ENCODE results near the gene MRPL2. TPM values are rescaled to one million over a fixed set of nuclear protein-coding genes. Genes with fewer than 3 reads are reported as not detected.
"Not testable (repeated sequence)": the region's sequence is repeated elsewhere in the genome, so short reads cannot be mapped to it uniquely, and the experiment has no call there.

MRPL2 gene
- total RNA-seq, 1 experiment from 2014 or later, result 38.1 TPM

GRCh38 chr6:43053545-43054205 is 5.6 kb downstream of the MRPL2 start, which contains the start of gene CUL7:
Gene CUL7, minus strand, starts transcription at chr6:43053851. Its CDS starts 1,063 bp downstream, at chr6:43052788.
- peak; percentile 90 for DNase-seq (ENCODE audit: extremely low read depth, low read depth)

GRCh38 chr6:43052842-43053544 is 6.2 kb downstream of the MRPL2 start:
- DNase-seq (ENCODE audit: extremely low read depth, low read depth), result no peak

GRCh38 chr6:43052225-43052841 is 6.9 kb downstream of the MRPL2 start:
- DNase-seq (ENCODE audit: extremely low read depth, low read depth), result no peak

GRCh38 chr6:43050981-43051380 is 8.3 kb downstream of the MRPL2 start:
- DNase-seq (ENCODE audit: extremely low read depth, low read depth), result no peak

- no peak for DNase-seq (ENCODE audit: extremely low read depth, low read depth)
Observed at GRCh38 chr6:43047998-43048397, 11.2 kb downstream of the MRPL2 start.

GRCh38 chr6:43045371-43045930 is 13.8 kb downstream of the MRPL2 start:
- DNase-seq (ENCODE audit: extremely low read depth, low read depth), result no peak

- no peak for DNase-seq (ENCODE audit: extremely low read depth, low read depth)
Observed at GRCh38 chr6:43043310-43043709, 15.9 kb downstream of the MRPL2 start.

- not testable (repeated sequence) for DNase-seq (ENCODE audit: extremely low read depth, low read depth)
Observed at GRCh38 chr6:43041475-43041874, 17.8 kb downstream of the MRPL2 start.

GRCh38 chr6:43040542-43041257 is 18.5 kb downstream of the MRPL2 start:
- DNase-seq (ENCODE audit: extremely low read depth, low read depth), result no peak

GRCh38 chr6:43038727-43039126 is 20.5 kb downstream of the MRPL2 start:
- DNase-seq (ENCODE audit: extremely low read depth, low read depth), result no peak

- DNase-seq (ENCODE audit: extremely low read depth, low read depth), result no peak
Observed at GRCh38 chr6:43037706-43038105, 21.5 kb downstream of the MRPL2 start.

GRCh38 chr6:43037197-43037596 is 22.0 kb downstream of the MRPL2 start:
- no peak for DNase-seq (ENCODE audit: extremely low read depth, low read depth)

- DNase-seq (ENCODE audit: extremely low read depth, low read depth), result no peak
Observed at GRCh38 chr6:43036712-43037111, 22.5 kb downstream of the MRPL2 start.

GRCh38 chr6:43035495-43036194 is 23.6 kb downstream of the MRPL2 start:
- DNase-seq (ENCODE audit: extremely low read depth, low read depth), result no peak

- DNase-seq (ENCODE audit: extremely low read depth, low read depth), result no peak
Observed at GRCh38 chr6:43034190-43034525, 25.1 kb downstream of the MRPL2 start.

GRCh38 chr6:43033496-43034189 is 25.6 kb downstream of the MRPL2 start:
- DNase-seq (ENCODE audit: extremely low read depth, low read depth), result no peak

- DNase-seq (ENCODE audit: extremely low read depth, low read depth), result no peak
Observed at GRCh38 chr6:43032326-43032725, 26.9 kb downstream of the MRPL2 start.

GRCh38 chr6:43029120-43029519 is 30.1 kb downstream of the MRPL2 start:
- DNase-seq (ENCODE audit: extremely low read depth, low read depth), result no peak

- no peak for DNase-seq (ENCODE audit: extremely low read depth, low read depth)
Observed at GRCh38 chr6:43026365-43026764, 32.9 kb downstream of the MRPL2 start.

GRCh38 chr6:43024436-43024835 is 34.8 kb downstream of the MRPL2 start:
- DNase-seq (ENCODE audit: extremely low read depth, low read depth), result no peak
